Measurements from ENCODE around the gene RNF150.
"Not testable (repeated sequence)": the region's sequence is repeated elsewhere in the genome, so short reads cannot be mapped to it uniquely, and the experiment has no call there.

The RNF150 gene

DNA sequence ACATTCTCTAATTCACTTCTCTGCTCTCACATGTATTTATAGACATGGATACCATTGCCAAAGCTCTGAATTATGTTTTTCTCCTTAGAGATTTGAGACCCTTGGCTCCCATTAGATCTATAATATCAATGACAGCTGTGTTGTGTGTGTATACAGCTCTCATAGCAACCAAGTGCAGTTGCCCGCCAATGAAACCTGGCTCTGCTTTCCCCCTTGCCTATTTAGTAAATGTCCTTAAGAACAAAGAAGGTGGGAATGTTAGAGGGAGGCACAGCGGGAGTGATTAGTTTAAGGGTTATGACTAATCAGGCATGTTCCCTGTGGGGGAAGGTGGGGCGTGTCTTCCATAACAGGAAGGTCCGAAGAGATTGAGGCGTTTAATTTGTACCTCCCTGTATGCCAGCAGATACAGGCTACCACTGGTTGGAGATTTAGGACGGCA, 276.6 kb downstream of the RNF150 start:
- DNase-seq = no peak

DNA sequence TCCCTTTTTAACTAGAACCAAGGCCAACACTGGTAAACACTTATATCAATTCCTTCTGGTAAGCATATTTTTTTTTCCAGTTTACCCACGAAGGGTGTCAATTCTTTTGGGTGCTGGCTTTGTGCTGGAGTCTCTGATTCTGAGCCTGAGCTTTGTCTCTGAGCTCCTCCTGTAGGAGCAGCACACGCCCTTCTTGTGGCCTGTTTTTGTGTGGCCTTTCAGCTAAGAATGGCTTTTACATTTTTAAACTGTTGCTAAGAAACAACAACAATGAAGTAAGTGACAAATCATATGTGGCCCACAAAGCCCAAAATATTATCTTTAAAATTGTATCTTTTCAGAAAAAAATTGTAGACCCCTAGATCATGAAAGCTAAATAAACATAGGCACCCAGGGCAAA, 279.1 kb downstream of the RNF150 start:
- no peak for DNase-seq

DNA sequence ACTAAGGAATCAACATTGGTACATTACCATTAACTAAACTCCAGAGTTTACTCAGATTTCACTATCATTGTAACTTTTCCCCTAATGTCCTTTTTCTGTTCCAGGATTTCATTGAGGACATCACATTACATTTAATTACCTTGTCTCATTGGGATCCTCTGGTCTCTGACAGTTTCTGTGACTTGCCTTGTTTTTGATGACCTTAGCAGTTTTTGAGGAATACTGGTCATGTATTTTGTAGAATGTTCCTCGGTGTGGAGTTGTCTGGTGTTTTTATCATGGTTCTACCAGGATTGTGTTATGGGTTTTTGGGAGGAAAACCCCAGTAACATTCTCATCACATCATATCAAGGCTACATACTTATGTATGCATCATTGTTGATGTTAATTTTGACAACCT, 281.5 kb downstream of the RNF150 start:
- no peak for DNase-seq

DNA sequence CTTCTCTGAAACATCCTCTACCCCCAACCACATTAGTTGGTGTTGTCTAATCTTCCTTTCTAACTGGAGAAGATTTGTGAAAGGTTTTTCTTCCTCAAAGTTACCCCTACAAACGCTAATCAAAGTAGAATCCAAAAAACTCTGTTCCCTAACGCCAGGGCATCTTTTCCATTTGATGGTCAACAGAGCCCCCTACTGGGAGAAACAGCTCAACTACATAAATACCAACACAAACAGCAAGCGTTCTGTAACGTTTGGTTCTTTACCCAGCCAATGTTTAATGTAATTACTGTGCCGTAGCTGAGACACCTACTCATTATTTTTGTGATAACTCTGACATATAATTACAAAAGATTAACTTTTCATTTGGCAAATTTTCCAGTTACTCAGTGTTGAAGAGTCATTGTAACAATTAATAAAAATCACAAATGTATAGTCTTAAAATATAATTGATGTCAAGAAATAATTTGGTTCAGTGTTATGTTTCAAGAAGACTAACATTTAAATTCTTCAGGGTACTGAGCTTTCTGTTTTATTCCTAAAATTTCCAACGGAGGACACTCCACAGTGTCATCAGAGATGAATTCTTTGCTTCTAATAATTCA, 282.1 kb downstream of the RNF150 start:
- DNase-seq = no peak

DNA sequence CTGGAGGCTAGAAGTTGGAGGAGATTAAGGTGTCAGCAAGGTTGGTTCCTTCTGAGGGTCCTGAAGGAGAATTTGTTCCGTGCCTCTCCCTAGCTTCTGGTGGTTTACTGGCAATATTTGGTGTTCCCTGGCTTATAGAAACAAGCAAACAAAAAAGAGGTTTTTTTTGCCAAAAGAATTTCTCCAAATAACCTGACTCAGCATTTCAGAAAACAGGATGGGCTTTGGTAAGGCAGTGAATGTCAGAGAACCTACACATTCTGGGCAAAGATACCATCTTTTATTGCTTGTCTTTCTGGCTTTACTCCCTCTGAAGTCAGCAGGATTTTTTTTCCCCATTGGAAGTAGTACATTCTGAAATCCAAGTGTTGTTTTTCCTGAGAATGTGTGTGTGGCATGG, 283.7 kb downstream of the RNF150 start:
- no peak for DNase-seq

DNA sequence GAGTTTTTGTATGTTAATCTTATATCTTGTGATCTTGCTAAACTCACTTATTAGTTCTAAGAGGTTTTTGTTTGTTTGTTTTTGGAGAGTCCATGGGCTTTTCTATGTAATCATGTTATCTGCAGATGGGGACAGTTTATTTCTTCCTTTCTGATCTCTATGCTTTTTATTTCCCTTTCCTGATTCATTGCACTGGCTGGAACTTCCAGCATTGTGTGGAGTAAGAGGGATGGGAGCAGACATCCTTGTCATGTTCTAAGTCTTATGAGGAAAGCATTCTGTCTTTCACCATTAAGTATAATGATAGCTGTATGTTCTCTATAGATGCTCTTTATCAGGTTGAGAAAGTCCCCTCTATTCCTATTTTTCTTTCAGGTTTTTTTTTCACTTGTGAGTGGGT, 286.5 kb downstream of the RNF150 start:
- DNase-seq = no peak

DNA sequence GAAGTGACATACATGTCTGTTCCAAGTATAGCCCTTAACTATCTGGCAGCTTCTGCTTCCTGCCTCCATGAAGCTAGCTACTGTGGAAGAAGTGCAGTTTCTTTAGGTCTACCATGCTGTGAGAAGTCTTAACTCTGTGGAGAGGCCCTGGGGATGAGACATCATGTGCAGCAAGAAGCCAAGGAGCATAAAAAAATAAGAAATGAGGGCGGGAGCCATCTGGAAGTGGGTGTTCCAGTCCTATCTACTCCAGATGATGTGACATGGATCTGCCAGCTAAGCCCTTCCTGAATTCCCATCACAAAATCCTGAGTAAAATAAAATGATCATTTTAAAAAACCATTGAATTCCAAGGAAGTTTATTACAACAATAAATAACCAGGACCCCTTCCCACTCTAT, 289.2 kb downstream of the RNF150 start:
- DNase-seq = no peak

DNA sequence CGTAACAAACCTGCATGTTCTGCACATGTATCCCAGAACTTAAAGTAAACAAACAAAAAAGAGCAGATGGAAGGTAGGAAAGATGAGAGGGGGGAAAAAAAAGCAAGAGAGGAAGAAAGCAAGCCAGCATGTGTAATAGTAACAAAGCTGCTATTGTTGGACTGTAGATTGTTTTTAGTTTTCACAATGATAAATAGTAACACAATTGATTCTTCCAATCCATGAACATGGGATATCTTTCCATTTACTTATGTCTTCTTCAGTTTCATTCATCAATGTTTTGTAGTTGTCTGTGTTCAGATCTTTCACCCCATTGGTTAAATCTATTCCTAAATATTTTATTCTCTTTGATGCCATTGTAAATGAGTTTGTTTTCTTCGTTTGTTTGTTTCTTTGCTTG, 292.1 kb downstream of the RNF150 start:
- DNase-seq = no peak

DNA sequence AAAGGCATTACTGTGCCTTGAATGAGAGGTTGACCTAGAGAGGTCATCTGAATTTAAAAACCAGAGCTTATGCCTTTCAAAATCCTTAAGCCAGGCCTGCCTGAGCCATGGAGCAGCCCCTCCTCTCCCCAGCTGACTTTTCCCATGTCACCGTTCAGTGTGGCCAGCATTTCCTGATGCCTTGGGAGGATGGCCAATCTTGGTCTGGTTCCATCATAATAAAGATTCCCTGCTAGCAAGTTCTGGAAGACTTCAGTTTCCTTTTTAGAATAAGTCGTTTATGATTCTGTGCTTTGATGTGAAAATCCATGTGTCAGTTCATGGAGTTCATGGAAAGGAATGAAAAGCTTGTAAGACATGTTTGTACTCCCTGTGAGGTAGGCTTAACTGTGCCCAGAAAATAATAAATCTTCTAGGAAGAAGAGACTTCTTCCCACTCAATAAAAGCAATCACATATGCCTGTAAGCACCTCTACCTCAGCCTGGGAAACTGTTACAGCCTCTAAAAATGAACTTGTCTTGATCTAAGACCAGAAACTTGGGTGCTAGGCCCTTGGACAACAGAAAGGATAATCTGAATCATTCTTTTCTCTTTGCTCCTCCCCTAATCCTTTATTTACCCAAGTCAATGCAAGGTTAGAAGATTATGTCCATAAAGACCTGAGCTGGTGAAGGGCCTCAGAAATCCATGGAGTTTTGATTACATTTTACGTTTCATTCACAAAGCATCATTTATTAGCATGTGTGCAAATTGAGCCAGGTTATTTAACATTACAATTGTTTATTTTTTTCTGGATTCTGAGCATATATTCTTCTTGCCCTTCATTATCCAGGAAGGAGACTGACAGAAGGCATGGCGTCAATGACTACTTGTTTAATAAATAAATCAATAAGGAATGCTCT, 293.1 kb downstream of the RNF150 start:
- DNase-seq = no peak

DNA sequence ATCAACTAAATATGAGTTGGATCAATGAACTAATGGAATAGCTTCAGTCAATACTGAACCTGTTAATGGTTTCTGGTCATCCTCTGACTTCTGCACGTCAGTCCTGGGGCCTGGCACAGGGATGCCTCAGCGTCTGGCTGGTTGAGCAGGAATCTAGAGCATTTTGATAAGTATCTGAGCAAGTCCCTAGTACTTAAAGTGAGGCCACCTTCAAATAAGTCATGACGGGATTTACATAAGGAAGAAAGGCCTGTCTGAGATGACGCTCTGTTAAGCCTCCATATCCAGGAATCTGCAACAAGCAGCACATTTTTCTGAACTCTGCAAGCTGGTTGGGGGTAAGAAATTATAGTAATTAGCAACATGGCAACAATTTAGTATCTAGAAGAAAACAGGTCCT, 293.9 kb downstream of the RNF150 start:
- no peak for DNase-seq

DNA sequence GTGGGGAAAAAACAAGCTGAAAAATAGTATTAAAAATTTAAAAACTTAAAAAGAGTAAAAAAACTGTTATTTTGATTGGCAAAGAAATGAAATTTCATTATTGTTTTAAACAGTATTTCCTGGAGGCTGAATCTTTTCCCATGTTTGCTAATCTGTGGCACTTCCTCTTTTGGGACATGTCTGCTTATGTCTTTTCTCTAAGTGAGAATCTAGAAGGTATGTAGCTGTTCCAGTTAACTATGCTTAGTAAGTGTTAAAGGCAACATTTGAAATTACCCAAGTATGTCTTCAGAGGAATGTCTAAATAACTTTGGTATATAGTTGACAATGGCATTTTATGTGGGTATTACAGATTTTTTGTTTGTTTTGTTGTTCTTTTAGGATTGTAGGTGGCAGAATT, 295.5 kb downstream of the RNF150 start:
- DNase-seq = no peak

DNA sequence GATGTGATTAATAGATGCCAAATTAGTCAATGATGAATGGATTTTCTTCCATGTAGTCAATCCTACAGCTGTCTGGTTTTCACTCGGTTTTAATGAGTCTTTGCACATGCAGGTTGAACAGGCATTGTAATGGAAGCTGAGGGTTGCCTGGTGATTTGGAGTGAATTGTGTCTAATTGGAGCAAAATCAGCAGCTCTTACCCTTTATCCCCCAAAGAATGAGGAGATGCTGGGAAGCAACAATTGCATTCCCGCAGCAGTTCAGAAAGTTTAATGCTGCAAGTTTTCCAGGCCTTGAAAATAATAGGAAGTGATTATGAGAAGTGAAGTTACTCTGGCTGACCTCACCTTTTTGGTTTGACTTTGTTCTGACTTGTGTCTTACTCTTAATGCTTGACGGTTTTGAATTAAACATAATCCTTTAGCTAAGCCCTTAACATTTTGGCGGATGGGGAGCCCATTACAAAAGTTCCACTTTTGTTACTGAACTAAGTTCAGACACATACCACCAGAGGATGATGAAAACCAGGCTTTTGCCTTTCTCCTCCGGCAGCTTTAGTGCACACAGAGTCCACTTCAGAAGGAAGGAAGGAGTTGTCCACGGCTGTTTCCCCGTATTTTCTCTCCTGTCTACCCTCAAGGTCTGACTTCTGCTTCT, 298.3 kb downstream of the RNF150 start:
- no peak for DNase-seq

DNA sequence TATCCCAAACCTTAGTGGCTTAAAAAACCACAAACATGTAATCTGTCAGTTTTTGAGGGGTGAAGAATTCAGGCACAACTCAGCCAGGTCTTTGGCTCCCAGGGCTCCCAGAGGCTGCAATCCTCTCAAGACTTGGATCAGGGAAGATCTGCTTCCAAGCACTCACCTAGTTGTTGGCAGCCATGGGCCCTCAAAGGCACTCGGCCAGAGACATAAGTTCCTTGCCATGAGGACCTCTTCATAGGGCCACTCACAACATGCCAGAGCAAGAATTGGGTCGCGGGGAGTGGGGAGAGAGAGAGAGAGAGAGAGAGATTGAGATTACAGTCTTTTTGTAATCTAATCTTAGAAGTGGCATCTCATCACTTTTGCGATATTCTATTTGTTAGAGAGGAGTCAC, 300.0 kb downstream of the RNF150 start:
- no peak for DNase-seq

DNA sequence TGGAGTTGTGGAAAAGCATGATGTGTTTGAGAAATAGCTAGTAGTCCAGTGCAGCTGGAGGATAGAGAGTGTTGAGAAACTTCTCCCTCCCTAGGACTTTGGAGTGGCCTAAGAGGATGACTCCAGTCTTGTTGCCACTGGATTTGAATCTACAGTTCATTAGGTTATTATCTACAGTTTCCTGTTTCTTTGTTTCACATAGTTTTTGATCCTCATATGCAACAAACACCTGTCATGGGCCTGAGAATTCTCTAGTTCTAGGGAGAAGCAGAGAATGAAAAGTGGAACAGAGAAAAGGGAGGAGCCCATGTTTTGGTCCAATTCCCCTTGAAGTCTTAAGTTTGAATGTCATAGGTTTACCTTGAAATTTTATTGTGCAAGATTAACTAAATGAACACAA, 303.4 kb downstream of the RNF150 start:
- no peak for DNase-seq

DNA sequence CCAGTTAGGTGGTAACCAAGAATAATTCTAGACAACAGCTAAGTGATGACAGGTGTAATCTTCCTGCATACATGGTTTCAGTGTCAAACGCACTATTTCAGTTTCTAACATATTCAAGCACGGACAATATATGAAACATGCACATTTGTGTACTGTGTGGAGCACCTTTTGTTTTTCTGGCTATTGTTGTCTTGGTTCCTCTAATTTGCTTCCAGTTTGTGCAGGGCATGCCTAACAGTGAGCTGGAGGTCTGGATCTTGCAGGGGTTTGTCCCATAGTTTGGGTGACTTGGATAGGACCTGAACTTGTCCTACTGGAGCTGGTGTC, 306.6 kb downstream of the RNF150 start:
- no peak for DNase-seq

DNA sequence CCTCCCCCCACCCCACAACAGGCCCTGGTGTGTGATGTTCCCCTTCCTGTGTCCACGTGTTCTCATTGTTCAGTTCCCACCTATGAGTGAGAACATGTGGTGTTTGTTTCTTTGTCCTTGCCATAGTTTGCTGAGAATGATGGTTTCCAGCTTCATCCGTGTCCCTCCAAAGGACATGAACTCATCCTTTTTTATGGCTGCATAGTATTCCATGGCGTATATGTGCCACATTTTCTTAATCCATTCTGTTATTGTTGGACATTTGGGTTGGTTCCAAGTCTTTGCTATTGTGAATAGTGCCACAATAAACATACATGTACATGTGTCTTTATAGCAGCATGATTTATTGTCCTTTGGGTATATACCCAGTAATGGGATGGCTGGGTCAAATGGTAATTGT, 312.7 kb downstream of the RNF150 start:
- not testable (repeated sequence) for DNase-seq

DNA sequence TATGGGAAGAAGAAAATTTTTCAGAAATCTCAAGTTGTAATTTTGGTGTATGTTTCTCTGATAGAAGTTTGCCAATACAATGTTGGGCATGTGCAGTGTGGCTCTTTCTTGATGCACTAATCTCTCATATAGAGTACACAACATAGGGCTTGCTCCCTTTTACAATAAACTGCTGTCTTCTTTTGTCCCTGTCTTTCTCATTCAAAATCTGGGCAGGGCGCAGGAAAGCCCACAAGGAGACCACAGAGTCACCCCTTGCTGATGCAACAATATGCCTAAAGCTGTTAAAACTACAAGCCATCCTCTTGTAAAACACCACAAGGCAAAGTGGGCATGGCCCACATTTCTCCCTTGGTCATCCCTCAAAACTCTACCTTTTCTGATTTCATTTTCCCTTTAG, 313.7 kb downstream of the RNF150 start:
- no peak for DNase-seq

DNA sequence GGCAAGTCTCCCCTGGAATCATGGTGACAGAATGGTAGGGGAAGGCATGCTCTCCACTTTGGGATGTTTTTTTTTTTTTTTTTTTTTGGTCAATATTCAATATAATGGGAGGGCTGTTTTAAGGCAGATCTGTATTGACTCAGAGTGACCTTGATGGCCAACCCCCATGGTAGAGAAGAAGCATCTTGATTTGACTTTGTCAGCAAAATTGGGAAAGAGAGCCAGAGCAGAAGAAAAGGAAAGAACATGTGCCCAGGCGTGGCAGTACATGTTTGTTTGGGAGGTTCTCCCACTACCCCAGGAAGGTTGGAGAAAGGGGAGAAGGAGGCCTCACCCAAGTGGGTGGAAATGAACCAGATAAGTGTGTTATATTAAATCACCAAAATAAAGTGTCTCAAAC, 314.8 kb downstream of the RNF150 start:
- DNase-seq = no peak

DNA sequence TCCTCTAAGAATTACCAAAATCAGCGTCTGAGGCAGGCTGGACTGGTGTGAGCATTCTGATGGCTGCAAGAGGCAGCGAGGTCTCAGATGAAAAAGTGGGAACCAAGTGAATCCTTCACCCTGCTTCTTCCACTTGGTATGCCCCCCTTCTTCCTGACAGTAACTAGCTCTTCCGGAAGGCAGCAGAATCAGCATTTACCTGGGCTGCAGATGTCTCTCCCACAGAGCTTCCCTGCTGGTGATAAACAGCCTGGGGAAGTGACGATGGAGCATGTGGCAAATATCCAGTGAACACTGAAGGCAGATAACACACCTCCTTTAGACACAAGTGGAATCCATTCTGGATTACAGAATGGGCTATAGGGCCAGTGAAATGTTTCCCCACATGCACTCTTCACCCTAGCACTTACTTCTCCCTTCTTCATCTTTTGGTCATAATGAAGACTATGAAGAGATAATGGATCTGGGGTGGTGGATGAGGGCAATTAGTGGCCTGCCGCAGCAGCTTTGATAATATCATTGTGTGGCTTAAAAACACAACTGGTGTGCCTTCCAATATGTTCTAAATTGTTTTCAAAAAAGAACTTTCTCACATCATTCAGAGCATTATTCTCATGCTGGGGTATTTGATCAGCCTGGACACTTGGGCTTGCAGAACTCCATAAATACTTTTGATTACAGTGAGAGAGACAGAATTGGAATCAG, 316.3 kb downstream of the RNF150 start:
- no peak for DNase-seq

DNA sequence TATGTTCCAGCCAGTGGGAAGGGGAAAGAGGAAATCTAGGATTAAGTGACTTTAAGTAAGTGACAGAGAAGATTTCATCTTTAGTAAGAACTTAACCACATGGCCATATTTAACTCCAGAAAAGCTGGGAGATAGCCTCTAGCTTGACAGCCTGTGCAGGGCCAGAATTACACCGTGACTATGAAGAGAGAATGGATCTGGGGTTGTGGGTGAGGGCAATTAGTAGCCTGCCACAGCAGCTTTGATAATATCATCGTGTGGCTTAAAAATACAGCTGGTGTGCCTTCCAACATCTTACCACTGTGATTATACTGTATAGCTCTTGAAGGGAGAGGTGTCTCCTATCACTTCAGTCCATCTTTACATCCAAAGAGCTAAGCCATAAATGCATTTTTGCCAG, 319.5 kb downstream of the RNF150 start:
- DNase-seq = no peak

DNA sequence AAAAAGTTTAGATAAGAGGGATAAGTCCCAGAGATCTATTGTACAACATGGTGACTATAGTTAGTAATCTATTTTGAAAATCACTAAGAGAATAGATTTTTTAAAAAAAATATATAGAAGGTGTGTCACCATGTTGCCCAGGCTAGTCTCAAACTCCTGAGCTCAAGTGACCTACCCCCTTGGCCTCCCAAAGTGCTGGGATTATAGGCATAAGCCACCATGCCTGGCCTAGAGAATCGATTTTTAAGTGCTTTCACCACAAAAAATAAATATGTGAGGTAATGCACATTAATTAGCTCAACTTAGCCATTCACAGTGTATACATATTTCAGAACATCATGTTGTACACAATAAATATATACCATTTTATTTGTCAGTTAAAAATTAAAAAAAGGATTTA, 320.4 kb downstream of the RNF150 start:
- DNase-seq = no peak

DNA sequence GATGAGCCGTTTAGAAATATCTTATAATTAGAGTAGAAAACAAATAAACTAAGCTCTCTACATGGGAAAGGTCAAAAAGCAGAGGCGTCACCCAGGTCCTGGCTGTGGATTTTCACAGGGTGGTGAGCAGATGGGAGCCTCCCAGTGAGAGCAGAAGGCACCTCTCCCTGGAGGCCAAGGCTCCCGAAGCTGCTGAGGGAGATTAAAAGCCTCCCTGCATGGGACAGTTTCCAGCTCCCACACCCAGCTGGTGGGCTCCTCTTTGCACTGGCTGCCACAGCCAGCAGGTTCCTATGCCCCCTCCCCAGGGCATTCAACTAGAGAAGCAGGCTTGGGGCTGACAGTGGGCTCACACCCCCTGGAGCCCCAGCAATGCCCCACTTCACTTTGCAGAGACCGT, 321.8 kb downstream of the RNF150 start:
- DNase-seq = no peak

DNA sequence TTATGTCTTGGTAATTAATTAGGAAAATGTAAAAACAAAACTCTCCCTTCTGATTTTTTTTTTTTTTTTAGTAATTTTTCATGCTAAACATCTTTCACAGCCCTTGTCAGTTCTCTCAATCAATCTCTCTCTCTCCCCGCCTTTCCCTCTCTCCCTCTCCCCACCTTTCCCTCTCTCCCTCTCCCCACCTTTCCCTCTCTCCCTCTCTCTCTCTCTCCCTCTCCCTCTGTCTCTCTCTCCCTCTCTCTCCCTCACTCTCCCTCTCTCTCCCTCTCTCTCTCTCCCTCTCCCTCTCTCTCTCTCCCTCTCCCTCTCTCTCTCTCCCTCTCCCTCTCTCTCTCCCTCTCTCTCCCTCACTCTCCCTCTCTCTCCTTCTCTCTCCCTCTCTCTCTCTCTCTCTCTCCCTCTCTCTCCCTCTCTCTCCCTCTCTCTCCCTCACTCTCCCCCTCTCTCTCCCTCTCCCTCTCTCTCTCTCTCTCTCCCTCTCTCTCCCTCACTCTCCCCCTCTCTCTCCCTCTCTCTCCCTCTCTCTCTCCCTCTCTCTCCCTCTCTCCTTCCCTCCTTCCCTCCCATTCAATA, 322.6 kb downstream of the RNF150 start:
- not testable (repeated sequence) for DNase-seq
